Activated CD4-positive, alpha-beta T cell treated with anti-CD3 and anti-CD28 coated beads, Interleukin-2, Interleukin-6, amounts not matched to agents 100 ng/mL and 50 ng/mL, durations not matched to agents 16 hours and 8 hours (primary cell): ENCODE results near the gene NINJ2.
"Not testable (repeated sequence)": the region's sequence is repeated elsewhere in the genome, so short reads cannot be mapped to it uniquely, and the experiment has no call there.

Experiments used
- DNase-seq: peaks from one replicate; pipeline ENCODE4 v3.0.0-alpha.2; 2020

The NINJ2 gene

DNA sequence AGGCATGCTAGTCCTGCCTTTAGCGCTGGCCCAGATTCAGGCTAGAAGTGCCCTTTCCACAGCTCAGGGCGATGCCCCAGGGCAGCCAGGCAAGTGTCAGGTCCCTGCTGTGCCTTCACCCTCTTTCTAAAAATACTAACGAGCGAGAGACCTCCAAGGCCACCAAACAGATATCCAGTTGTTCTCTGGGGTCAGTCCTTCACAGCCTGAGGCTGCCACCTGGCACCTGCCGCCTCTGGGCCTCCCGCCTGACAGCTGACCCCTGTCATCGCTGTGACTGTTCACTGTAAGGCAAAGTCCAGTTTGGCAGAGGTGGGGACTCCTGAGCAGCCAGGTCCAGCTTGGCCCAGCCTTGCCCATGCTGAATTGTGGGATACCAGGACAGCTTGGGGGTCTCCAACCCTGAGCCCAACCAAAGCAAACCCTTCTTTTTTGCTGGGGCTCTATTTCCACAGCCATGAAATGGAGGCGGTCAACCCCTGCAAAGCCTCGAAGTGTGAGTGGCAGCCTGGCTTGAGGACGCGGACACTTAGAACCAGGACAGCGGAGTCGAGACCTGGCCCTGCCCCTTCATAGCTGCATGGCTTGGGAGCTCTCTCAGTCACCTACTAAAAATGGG lies 79.9 kb downstream of the NINJ2 start:
- DNase-seq: no peak

DNA sequence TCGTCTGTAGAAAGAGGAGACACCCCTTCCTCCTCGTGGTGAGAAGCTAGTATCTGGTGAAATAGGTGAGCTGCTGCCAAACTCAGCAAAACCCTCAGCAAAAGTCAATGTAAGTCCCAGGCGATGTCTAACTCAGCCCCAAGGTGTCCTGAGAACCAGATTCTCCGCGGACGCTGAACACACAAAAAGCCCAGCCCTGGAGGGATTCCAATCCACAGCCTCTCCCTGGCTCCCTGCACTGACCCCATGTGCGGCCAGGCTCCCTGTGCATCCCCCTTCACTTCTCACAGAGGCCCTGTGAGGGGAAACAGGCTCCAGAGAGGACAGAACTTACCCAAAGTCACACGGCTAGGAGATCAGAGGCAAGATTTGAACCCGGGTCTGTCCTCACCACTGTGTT lies 81.5 kb downstream of the NINJ2 start:
- no peak for DNase-seq

- DNase-seq: no peak
These were observed 81.9 kb downstream of the NINJ2 start for GRCh38 chr12:581321-581720.

- no peak for DNase-seq
These were observed 82.4 kb downstream of the NINJ2 start for GRCh38 chr12:580813-581212.

DNA sequence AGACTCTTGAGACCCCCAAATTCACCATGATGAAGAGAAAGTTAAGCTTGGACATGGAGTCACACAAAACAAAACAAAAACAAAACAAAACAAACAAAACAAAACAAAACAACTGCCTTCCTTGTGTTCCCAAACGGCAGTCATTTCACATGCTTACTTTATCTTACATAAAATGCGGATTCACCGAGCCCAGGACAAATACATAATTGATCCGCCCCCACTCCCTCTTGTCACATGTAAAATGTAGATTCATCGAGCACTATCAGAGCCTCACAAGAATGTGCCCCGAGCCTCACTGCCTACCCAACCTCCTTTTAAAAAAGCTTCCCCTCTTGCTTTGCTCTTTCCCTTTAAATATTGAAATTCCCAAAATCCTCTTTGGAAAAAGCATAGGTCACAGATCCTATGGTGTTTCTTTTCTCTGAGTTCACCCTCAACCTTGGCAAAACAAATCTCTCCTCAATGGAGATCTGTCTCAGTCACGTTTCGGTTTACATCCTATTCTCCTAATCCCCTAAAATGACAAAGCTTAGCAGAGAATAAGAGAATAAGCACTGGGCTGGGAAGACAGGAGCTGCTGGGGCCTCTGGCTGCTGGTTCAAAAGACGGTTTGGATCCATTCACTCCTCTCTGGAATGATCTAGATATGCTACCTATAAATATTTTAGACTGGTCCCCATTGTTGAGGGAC lies 83.7 kb downstream of the NINJ2 start:
- no peak for DNase-seq

- DNase-seq: no peak
These were observed 84.4 kb downstream of the NINJ2 start for GRCh38 chr12:578748-579419.

- not testable (repeated sequence) for DNase-seq
These were observed 85.1 kb downstream of the NINJ2 start for GRCh38 chr12:577994-578747.

DNA sequence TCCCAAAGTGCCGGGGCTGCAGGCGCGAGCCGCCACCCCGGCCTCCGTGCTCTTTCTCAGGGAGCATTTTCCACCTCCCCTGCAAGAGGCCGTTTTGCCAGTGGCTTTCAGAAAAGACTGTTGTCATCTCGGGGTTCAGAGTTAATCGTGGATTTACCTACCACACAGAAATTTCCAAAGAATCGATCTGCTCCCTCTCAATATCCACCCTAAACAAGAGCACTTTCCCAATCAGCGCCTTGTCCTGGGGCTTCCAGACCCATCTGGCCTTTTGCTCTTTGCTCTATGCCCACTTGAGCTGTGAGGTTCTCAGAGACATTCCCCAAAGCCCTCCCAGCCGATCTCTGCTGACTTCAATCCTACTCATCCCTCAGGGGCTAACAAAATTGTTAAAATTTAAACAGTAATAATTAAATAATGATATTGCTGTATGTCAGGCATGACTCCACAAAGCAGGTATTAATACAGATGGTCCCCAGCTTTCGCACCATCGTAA lies 86.6 kb downstream of the NINJ2 start:
- DNase-seq: no peak

- peak; percentile 93 for DNase-seq
These were observed 87.2 kb downstream of the NINJ2 start for GRCh38 chr12:575948-576614.

DNA sequence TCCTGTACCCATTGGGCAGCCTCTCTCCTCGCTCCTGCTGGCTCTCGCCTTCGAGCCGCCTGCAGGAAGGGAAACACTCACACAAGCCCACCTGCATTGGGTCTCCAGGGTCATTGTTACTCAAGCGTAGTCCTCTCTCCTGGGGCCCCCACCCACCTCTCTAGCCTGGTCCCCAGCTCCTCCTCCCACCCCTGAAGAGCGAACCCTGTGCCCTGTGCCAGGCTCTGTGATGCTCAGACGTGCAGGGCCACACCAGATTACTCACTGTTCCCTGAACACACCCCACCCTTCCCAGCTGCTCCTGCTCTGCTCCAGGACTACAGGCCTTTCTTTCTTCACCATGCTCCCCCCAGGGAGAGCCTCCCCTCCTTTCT lies 88.1 kb downstream of the NINJ2 start:
- DNase-seq: no peak

DNA sequence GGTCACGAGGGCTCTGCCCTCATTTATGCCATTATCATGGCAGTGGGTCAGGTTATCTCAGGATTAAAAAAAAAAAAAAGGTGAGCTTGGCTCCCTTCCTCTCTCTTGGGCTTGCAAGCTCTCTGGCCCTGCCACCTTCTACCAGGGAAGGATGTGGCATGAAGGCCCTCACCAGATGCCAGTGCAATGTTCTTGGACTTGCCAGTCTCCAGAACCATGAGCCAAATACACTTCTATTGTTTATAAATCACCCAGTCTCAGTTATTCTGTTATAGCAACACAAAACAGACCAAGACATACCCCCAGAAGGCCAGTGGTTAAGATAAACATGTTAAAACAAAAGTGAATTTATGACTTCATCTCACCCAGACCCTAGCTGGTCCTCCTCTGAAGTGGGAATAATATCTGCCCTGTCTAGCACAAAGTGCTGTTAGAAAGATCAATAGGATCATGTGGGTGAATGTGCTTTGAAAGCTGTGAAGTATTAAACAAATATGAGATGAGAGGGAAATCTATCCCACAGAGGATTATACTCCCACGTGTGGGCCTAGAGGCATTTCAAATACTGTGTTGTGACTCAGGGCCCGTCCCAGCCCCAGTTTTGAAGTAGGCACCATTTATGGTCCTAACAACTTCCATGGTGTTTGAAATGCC lies 88.6 kb downstream of the NINJ2 start:
- DNase-seq: no peak

GRCh38 chr12:573232-573631 lies 90.0 kb downstream of the NINJ2 start:
- DNase-seq: no peak

DNA sequence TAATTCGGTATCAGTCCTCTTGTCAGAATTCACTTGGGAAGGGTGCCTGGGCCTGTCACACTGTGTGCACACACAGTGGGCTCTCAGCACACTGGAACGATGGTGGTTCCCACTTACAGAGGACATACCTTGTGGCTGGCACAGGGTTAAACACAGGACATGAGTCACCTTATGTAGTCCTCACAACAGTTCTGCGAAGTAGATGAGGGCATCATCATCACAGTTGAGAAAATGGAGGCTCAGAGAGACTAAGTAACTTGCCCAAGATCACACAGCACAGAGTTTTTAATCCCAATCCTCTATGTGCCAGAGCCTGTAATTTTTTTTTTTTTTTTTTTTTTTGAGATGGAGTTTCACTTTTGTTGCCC lies 90.7 kb downstream of the NINJ2 start:
- peak; percentile 62 for DNase-seq

DNA sequence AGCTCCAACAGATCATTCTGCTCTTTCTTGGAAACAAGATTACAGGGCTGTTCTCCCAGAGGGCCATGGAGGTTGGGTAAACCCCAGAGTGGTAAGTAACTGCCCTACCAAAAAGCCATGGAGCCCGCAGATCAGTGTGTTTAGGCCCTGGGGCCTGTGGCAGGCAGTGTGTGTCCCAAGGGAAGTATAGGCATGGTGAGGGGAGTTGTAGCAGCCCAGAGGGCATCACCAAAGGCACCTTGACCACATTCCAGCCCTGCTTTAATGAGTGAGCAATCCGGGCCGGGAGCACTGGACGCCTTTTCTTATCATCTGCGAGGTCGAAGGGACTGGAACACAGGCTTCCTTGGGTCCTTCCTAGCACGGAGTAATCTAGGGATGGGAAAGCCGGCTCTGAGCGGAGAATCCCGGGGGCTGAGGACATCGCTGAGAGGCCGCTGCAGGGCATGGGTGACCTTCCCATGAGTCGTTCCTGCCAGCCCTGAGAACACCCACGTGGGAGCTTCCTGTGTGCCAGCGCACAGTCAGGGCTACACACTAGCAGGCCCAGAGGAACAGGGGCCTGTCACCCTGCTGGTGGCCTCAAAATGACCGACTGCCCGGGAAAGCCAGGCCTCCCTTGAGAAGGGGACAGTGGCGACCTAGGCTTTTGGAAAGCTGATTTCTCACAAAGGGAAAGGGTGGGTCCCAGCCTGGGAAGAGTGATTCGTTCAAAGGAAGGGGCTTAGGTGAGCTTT lies 91.3 kb downstream of the NINJ2 start:
- no peak for DNase-seq

DNA sequence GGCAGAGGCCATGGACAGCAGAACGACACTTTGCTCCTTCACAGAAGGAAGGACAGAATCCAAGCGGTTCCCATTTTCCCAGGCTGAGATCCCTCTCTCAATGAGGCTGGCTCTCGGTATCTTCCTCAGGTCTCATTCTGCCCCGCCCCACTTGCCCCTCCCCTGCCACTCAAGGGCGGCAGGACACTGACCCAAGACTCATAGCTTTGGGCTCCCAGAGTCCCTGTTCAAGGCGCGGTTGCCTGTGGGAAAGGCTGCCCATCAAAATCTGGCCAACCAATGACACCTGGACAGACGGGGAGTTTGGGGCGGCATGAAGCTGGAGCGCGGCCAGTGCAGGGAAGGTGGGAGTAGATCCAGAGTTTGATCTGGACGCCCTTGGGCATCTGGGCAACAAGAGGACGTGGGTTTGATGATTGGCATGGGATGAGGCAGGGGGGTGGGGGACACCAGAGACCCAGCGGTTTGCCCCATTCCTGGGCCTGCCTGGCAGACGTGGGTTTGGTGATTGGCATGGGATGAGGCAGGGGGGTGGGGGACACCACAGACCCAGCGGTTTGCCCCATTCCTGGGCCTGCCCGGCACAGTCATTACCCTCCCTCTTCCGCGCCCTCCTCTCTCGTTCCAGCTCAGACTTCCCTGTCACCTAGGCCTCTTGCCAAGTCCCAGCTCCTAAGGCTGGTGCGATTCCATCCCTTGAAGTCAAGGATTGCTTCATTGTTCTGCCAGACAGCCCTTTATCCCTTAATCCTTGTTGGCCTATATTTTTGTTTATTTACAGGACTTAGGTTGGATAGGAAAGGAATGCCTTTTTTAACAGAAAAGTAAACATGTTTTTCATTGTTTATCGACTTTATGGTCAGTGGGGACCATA lies 92.1 kb downstream of the NINJ2 start:
- DNase-seq: no peak

GRCh38 chr12:570435-570920 lies 92.8 kb downstream of the NINJ2 start:
- DNase-seq: no peak

DNA sequence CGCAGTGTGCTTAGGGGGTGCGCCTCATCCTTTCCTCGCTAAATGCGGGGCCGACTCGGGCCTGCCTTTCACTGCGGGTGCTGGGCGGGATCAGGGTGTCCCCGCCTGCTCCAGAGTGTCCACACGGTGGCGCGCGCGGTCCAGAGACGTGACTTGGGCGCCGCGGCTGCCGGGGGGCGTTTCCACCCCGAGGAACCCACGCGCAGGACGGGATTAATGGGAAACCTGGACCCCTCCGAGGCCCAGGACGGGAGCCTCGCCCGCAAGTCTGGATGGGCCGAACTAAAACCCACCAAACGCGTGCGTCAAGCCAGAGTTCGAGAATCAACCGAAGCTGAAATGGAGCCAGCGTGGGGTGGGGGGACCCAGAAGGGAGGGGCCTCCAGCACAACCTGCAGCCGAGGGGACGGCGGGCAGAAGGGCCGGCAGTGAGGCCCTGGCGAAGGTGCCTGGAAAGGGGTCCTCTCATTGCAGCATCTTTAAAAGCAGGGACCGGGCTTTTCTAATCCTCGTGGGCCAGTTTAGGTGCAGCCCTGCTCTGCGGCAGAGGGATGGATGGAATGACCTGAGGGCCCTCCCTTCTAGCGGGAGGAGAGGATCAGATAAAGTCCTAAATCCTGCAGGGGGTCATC lies 93.3 kb downstream of the NINJ2 start:
- peak; percentile 89 for DNase-seq

- no peak for DNase-seq
These were observed 94.1 kb downstream of the NINJ2 start for GRCh38 chr12:569091-569676.

DNA sequence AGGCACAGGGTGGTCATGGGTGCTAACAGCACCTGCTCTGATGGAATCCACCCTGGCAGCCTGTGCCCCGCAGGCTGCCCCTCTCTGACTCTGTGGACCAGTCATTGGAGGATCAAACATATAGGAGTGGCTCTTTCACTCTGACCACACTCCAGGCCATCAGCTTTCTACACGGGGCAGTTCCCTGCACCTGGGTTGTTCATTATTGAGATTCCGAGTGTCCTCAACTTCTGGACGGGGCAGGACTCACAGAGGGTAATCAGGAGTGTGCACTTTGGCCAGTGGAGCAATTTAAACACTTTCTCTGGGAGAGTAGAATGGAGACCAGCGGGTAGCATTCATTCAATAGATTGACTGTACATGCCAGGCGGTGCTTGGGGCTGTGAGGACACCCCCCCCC lies 94.8 kb downstream of the NINJ2 start:
- no peak for DNase-seq
